ENCODE results near the gene LAMA5. TPM values are rescaled to one million over a fixed set of nuclear protein-coding genes. Genes with fewer than 3 reads are reported as not detected.

LAMA5 gene
- polyA plus RNA-seq, 12 donors, result 43.3 to 663 (median 58.4) TPM

GRCh38 chr20:62405108-62405980 lies 38.2 kb upstream of the LAMA5 start:
- no peak for DNase-seq

GRCh38 chr20:62404761-62405107 lies 37.6 kb upstream of the LAMA5 start:
- DNase-seq, result no peak

GRCh38 chr20:62404112-62404665 lies 37.1 kb upstream of the LAMA5 start:
- no peak for DNase-seq

DNA sequence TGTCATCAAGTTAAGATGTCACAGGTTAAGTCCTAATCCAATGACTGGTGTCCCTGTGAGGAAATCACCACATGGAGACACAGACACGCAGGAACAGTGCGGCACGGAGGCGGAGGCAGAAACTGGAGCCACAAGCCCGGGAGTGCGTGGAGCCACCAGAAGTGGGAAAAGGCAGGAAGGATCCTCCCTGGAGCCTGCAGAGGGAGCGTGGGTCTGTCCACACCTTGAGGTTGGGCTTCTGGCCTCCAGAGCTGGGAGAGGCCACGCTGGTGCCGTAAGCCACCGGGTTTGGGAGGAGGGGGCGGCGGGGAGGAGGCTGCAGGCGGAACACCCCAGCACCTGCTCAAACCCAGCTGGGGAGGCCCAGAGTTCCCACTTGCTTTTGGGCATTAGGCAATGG lies 36.2 kb upstream of the LAMA5 start:
- DNase-seq, result no peak

GRCh38 chr20:62402456-62403150 lies 35.5 kb upstream of the LAMA5 start:
- DNase-seq, result no peak

GRCh38 chr20:62401331-62401779 lies 34.2 kb upstream of the LAMA5 start:
- no peak for DNase-seq

DNA sequence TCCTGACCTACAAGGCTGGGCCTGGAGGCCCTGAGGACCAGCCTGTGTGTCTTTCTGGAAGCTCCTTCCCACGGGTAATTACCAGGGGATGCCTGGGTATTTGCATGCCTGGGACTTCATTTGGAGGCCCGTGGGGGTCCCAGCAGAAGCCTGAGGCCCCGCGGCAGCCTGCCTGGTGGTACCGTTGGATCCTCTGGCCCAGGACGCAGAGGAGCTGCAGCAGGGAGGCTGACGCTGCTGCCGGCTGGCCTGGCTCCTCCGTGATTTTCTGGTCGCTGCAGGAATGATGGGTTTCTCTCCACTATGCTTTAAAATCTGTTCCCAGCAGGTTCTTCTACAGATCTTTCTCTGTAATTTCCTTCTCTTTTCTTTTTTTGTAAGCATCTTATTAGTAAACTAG lies 33.4 kb upstream of the LAMA5 start:
- DNase-seq, result no peak

GRCh38 chr20:62400021-62400420 lies 32.9 kb upstream of the LAMA5 start:
- no peak for DNase-seq

DNA sequence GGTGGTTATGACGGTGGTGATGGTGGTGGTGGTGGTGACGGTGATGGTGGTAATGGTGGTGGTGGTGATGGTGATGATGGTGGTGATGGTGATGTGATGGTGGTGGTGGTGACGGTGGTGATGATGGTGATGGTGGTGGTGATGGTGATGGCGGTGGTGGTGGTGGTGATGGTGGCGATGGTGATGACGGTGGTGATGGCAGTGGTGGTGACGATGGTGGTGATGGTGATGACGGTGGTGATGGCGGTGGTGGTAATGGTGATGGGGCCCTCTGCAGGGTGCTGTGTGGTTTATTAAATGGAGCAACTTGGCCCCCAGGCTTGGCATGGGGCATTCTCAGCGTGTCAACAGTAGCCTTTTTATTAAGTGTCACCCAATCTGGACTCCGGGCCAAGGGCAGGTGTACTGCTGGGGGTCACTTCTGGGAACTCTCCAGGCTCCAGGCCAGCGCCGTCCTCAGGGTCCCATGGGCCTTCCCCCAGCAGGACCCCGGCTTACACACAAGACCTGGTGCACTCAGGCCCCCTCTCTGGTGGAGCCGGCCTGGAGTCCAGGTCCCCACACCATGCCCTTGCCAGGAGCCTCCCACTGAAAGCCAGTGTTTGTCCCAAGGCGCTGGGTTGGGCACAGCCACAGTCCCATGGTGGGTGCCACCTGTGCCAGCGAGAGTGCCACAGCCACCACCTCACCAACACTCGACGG lies 31.2 kb upstream of the LAMA5 start:
- no peak for DNase-seq

DNA sequence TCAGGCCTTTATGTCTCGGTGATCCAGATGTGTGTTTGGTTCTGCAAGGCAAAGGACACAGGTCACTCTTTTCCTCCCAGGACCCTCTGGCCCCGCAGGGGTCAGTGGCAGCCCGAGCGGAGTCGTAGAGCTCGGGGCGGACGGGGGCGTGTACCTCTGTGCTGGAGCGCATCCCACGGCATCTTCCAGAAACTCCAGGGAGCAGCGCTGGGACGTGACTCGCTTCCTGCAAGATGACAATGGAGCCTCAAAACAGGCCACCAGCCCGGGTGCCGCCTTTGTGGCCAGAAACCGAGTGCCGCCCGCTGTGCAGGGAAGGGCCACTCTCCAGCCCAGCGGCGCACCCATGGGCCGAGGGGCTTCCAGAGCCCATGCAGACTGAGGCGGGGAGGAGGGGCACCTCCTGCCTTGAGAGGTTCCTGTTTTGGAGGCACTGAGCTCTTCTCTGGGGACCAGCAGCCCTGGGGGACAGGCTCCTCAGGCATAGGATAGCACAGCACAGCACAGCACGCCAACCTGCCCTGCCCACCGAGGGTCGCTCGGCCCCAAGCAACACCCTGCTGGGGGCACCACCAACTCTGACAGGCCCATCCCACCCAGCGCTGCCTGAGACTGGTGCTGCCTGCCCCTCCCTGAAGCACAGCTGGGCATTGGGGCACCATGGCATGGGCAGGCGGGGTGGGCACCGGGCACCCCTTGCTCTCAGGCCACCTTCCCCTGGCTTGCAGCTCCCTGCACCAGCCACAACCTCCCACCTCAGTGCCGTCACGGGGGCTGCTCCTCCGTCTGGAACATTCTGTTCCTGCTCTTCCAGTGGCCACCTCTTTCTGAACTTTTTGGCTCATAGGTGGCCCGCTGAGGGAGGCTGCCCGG lies 29.5 kb upstream of the LAMA5 start:
- no peak for DNase-seq

DNA sequence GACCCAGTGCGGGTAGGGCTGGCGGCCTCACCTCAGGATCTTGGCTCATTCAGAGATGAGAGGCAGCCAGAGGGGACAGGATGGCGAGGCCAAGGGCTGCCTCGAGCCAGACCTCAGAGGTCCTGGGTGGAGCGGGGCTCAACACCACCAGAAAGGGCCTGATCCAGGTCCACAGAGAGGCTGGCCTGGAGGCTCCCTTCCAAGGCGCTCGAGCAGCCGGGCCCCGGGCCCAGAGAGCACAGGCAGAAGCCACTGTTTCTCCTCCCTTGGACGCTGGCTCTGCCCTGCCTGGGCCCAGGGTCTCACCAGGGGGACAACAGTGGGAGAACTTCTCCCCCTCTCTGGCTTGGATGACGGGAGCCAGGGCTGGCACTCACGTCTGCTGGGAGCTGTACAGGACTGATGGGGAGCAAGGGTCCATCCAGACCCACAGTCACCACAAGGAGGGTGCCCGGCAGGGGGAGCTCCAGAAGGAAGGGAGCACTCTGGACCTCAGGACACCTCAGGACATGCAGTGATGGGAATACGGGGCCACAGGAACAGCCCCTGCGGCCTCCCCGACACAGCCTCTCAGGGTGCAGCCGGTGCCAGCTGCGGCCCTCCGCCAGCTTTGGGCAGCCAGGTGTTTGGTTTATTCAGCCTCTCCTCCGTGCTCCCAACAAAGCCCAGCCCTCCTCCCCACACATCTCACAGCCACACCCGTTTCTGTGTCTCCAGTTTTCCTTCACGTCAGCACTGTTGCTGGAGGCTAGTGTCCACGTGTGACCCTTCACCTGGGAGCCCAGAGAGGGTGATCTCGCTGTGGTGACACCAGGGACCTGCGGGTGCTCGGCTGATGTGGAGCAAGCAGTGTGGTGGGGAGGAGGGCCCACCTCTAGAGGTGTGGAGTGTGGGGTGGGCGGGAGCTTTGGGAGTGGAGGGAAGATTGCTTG lies 28.5 kb upstream of the LAMA5 start:
- DNase-seq, result no peak

DNA sequence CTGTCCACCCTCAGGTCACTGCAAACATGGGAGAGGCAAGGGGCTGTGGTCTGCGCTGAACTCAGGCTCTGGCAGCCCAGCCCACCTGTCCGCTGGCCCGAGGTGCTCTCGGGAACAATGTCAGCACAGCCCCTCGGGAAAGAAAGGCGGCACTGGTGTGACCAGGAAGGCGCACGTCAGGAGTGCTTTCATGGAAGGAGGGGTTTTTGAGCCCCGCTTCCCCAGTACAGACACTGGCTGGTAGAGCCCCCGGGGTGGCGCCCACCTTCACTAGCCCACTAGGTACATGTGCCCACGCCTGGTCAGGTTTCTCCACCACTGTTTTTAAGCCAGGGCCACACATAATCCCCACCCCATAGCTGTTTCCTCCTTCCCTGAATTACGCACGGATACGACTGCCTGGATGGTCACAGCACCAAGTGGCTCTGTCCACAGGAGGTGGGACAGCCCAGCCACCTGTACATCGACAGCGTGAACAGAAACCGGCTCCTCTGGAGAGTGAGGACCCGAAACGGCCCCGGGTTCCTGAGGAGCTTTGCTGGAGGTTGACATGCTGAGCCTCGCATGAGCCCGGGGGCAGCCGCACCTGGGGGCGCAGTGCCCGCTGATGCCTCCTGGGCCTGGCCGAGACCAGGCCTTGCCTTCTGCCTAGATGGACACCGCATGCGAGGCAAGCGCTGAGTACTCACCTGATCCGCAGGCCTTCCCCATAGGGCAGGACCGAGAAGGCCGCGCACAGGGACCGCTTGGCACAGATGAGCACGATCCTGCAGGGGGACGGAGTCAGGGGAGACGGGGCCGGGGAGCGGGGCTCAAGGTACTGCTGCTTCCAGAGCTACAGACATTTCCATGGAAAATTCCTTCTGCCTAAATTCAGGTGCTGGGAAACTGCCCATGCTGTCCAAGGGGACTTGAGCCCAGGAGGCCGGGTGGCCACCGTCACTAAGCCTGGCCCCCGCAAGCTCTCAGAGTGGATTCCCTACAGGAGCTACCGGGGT lies 27.4 kb upstream of the LAMA5 start:
- no peak for DNase-seq

DNA sequence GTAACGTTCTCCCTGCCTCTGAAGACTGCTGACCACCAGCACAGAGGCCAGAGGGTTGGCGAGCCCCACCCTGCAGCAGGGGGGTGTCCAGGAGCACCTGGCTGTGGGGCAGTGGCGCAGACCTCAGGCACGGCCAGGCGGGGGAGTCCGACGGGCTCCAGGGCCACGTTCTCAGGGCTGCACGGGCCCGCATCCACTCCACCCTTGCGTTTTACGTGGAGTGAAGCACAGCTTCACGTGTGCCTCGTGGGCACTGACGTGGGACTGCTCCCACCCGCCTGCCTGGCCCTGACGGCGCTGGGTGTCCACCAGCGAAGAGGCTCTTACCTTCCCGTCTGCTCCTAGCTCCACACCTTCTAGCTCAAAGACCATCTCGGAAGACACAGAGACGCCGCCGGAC lies 26.7 kb upstream of the LAMA5 start:
- no peak for DNase-seq

- DNase-seq, result no peak
Observed at GRCh38 chr20:62393335-62393665, 26.2 kb upstream of the LAMA5 start.

- no peak for DNase-seq
Observed at GRCh38 chr20:62392621-62393334, 25.7 kb upstream of the LAMA5 start.

DNA sequence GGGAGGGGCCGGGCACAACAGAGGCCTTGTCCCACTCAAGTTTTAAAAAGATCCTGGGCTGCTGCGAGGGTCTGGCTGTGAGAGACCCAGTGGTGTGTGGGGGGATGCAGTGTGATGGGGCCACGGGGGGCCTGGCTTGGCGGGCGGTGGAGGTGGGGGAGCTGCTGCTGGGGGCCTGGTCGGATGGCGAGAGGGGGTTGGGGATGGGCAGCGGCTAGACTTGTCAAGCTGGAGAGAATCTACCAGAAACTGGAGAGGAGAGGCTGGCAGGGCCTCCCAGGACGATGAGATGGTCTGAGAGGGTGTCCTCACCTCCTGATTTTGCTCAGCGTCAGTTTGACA lies 24.9 kb upstream of the LAMA5 start:
- no peak for DNase-seq

DNA sequence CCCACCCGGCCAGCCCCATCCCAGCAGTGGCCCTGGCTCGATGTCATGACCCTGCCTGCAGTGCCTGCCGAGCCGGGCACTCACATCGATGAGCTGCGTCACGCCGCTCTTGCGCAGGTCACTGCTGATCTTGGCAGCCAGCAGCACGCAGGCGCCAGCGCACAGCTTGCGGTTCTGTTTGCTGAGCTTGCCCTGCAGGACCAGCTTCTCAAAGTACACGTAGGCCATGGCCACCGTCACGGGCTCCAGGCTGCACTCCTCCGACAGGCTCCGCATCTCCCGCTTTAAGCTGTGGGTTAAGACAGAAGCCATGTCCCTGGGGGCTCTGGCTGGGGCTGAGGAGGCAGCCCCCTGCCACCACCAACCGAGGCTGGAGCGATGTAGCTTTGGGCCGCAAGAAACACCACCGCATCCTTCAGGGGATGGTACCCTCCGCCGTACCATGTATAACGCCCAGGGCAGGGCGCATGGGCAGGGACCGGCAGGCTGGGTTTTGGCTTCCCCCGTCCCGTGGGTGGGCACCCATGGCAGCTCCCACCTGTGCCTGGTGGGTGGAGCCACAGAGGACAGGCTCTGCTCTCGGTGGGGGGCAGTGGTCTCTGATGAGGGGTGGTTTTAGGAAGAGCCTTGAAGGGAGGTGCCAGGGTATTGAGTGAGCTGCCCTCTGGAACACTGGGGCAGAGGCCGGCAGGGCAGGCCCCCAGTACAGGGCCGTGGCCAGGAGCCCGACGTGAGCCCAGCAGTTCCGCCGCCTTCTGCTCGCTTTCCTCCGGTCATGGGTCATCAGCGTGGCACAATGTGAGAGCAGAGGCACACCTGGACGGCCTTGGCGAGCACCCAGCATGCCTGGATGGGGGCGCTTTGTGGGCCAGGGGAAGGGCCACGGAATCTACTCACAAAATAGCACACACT lies 24.3 kb upstream of the LAMA5 start:
- no peak for DNase-seq

All from muscle of arm (tissue), 12 donors.